ENCODE results near the gene CUL2.
A peak's percentile ranks its signal among the peaks of the same experiment; 100 is the strongest.
"Not testable (repeated sequence)": the region's sequence is repeated elsewhere in the genome, so short reads cannot be mapped to it uniquely, and the experiment has no call there.

GRCh38 chr10:34974364-34975065, 115.6 kb downstream of the CUL2 start:
- TF ChIP-seq CTCF (IDR thresholded peaks at IDR 0.05), result peak in 2 of 7 experiments; percentile 19 to 40
- TF ChIP-seq POLR2A, EP300 (IDR thresholded peaks at IDR 0.05): not testable (repeated sequence)
